Stimulated activated CD8-positive, alpha-beta memory T cell treated with anti-CD3 and anti-CD28 coated beads, Interleukin-2, amount 100 ng/mL, for 48 hours (primary cell): Measurements from ENCODE around the gene ALDH1B1.
A peak's percentile ranks its signal among the peaks of the same experiment; 100 is the strongest.

ENCODE experiments used
- DNase-seq, 2 donors: peaks; one replicate each; pipeline ENCODE4 v3.0.0-alpha.2; 2020; ENCODE audit warnings: low read depth in 2 of 2

Gene ALDH1B1

DNA sequence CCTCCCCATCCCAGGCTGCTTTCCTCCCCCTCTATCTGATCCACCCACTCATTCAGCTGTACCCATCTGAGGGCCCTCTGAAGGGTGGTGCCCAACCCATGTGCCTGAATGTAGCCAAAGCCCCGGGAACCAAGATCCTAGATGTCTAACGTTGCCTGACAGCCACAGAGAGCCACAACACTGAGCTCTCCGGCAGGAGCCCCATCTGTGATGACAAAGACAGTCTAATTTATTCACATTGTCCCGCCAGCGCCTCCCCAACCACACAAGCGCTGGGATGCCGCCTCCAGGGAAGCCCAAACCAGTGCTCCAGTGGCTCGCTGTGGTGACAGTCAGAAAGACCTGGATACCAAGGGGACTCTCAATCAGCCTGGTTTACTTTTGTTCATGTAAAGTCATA is 23.4 kb downstream of the ALDH1B1 start:
- DNase-seq, result no peak

DNA sequence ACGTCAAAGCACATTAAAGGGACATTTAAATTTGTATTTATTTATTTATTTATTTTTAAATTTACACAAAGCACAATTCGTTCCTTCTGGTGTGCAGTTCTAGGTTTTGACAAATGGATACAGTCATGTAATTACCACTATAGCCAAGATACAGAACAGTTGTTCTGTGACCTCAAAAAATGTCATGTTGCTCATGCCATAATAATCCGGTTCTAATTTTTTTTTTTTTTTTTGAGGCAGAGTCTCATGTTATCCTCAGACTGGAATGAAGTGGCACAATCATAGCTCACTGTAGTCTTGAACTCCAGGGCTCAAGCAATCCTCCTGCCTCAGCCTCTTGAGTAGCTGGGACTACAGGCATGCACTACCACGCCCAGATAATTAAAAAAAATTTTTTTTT is 24.0 kb downstream of the ALDH1B1 start:
- no peak for DNase-seq

DNA sequence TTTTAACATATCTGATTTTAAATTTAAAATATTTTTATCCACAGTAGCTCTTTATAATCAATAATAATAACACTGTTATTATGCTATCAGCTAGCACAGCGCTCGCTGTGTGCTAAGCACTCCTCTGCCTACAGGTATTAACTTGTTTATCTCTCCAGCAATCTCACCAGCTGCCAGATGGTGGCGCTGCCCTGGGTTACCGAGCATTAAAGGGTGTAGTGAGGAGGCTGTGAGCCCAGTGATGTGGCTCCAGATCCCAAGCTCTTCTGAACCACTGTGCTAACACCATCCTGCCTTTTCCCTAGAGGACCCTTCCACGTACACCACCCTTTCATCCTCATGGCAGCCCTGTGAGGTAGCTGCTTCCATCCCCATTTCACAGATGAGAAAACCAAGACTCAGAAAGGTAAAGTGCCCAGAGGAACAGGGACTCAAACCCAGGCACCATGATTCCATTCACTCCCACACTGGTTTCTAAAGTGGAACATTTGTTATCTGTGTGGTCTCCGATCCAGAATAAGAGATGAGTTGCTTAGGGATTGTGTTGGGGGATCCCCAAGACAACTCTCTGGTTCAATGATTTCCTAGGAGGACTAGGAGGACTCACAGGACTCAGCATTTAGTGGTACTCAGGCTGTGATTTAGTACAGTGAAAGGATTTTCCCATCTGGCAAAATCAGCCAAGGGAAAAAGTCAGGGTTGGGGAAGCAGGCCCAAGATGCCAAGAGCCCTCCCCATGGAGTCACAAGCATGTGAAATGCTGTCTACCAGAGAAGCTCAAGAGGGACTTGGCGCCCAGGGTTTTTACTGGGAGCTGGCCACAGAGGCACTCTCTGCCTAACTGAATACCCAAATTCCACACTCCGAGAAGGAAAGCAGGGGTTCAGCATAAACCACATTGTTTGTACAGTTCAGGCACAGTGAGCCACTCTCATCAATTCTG is 24.8 kb downstream of the ALDH1B1 start:
- peak; percentile 19 to 43 for DNase-seq

DNA sequence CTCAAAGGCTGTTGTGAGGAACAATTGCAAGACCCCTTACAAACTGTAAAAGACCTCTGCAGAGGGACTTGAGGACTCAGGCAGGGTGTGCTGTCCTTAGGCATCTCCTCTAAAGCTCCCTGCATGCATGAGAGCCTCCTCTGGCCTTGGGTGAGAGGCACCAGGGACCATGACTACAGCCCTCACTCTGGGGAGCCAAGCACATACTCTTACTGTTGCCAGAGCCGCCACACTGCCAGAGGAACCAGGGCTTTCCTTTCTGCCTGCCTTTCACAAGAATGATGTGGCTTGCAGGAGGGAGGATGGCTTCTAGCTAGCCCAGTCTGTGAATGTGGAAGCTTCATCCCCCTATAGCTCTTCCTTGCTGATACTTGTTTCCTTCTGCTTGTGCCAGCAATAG is 25.9 kb downstream of the ALDH1B1 start:
- DNase-seq, result no peak

DNA sequence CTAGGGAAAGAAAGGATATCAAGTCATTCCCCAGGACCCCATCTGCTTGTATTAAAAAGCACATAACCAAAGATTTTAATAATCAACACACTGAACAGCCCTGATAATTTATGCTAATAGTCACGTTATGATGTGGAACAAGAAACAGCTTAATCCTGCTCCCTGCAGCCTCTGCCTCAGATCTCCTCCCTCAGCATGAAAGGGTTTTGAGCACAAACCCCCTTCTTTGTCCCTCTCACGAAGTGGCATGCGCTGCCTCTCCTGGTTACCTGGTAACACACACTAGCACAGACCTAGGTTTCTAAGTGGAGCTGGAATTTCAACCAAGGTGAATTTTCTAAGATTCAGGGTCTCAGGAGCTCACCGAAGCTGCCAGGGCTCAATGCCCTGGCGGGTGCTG is 26.7 kb downstream of the ALDH1B1 start:
- DNase-seq, result no peak

DNA sequence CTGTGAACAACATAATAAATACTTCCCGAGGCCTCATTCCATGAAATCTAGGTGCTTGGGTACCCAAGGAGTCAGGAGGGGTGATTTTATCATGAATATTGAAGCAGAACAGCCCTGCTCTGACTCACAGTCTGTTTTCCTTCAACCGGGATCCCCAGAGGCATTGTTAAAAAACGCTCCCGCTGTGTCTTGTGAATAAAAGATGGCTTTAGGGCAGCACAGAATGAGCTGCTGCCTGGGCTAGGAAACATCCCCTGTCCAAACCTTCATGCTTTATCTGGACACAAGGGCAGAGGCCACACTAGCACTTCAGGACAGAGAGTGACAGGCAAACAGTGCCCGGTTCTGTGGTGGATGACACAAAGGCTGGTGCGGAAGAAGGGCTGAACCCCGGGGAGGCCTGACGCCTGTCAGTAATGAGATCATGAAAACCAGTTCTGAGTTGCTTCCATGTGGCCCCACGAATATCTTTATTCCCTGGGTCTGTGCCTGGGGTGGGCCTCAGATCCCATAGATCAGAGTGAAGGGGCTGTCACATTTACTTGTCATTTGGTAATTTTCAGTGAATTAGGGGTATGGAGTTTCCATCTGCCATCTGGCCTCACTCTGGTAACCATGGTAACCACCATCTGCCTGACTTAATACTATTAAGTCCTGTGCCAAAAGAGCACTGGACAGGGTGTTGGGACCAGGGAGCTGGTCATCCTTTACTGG is 29.2 kb downstream of the ALDH1B1 start:
- no peak for DNase-seq

DNA sequence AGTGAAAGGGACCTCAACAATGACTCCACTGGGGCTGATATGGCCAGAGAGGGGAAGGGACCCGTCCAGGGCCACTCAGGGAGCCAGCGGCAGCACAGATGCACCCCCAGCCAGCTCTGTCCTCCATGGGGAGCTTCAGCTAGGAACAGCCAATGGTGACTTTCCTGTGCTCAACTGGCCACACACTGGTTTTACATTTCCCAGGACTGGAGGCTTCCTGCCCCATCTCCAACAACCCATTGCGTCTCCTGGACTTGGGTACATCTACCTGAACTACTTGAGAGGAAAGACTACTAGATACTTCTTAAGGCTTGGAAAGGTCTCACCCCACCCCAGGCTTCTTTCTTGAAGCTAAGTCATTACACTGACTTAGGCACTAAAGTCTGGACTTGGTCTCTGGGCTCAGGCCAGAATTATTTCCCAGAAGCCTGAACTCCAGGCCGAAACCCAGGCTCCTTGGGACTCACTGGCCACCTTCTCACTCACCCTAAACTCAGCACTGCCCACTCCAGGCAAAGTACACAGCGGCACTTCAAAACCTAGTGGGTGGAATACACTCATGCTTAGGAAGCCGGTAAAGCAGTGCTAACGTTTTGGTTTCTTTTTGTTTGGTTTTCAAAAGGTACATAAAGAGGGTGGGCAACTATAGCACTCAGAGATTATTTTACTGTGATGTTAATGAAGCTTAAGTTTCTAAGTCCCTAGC is 30.2 kb downstream of the ALDH1B1 start:
- DNase-seq, result no peak

DNA sequence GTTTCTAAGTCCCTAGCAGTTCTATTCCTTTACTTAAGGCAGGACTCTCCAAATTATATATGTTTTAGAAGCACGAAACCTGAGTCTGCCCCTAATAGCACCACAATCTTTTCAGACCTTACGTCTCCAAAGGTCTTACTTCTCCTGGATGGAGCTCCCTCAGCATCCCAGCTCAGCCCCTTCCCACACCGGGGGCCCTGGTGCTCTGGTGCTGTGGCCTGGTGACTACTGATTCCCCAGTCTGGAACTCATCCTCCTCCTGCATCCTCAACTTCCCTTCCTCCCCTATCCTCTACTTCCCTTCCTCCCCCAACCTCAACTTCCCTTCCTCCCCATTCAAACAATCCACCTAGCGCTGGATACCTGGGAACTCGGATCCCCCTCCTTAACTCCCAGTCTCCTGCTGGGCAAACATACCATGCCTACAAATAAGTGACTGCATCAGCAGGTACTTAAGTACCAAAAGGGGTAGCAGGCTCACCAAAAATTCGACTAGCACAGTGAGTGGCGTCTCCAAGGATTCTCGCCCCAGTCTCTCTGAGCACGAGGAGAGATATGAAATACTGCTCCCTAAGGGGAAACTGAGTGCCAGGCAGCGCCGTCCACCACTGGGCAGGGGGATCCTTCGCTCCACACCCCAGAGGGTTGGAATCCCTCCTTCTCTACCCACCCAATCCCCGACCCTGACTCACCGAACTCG is 30.9 kb downstream of the ALDH1B1 start:
- DNase-seq, result no peak

DNA sequence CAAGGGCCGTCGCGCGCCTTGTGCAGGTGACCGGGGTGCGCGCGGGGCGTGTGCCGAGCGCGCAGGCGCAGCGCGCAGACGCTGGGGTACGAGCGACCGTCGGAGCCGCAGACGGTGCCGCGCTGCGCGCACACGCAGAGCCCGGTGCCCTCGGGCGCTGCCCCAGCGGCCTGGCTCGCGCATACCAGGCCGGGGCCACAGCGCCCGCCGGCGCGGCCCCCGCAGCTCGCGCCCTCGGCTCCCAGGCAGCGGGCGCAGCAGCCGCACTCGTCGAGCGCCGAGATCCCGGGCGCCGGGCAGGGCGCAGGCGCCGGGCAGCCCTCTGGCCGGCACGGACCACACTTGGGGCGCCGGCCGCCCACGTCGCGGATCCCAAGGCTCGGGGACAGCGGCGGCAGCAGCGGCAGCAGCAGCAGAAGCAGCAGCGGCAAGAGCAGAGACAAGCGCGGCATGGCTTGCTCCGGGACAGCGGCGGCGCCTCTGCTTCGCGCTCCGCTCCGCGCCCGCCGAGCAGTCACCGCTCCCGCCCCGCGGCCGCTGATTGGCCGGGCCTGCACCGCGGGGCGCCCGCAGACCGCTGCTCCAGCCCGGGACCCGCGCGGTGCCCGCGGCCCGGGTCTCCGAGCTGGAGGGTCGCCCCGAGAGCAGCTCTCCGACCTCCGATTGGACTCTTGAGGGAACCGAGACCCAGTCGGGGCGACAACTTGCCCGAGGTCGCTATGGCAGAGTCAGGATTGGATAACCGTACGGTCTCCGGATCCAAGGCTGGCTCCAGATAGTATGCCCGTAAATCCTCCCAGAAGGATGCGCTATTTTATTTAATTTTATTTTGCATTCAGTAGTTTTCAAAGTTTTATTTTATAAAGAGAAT is 31.7 kb downstream of the ALDH1B1 start, which contains the start of gene IGFBPL1:
Gene IGFBPL1 (minus strand): TSS at position 482 of the 871 bp plus-strand sequence. CDS start 30 bp downstream, at position 452.
- DNase-seq, result no peak

DNA sequence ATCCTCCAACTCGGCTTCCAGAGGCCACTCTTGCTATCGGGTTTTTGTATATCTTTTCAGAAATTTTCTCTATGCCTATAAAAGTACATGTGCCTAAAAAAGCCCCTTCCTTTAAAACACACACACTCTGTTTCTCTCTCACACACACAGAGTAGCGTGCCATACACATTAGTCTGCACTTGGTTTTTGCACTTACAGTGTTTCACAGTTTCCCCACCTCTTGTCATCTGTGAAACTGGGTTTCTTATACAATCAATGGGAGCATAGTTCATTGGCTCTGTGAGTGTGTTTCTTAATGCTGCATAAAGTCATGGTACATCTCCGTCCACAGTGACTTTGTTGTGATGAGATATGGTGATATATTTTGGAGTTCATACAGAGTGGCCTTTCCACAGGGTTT is 32.4 kb downstream of the ALDH1B1 start:
- no peak for DNase-seq

DNA sequence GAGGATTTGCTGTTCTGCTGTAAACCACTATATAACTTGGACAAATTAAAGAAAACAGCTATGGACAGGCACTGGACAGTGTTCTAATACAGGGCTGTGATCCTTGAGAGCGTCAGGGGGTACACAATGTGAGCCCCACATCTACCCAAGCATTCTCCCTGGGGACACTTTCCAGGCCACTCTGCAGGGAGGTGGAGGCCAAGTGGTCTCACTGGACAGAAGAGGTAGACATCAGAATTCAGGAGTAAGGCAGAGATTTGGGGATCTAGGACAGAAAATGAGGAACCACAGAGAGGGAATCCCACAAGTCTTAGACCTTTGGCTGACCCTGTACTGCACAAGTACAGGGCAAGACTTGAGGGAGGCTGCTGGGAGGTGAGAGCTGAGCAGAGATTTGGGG is 35.6 kb downstream of the ALDH1B1 start:
- no peak for DNase-seq

DNA sequence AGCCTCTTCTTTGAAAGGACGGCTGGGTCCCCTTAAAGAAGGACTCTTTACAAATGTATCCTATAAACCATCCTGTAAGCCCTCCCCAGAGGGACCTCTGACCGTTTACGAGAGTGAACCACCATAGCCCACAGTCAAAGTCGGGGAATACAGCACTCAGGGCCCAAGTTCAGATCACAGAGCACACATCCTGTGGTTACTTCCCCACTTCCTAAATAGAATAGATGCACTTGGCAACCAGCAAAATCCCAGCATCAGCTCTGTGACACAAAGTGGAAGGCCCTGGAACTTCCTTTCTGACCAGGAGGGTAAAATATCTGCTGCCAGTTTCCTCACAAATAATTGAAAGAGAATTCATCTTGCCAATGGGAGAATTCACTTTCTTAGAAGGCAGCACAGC is 38.6 kb downstream of the ALDH1B1 start:
- no peak for DNase-seq

DNA sequence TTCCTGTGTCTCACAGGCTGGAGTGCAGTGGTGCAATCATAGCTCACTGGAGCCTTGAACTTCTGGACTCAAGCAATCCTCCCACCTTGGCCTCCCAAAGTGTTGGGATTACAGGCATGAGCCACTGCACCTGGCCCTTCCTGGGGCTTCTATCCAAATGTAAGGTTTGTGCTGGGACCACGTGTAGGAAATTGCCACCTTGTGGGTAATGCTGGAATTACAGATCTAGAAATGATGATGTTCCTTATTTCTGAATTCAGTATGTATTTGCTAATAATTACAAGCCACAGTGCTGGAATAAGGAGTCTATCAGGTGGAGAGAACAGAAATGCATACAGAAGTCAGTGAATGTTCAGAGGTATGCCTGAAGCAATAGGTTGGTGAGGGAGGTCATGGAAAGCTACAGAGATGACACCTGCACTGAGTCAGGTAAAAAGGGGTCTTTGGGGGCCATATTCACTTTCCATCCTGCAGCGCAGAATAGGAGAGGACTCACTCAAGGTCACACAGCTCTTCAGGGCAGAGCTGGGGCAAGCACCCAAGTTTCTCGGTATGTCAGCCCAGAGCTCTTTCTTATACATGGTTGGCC is 40.5 kb downstream of the ALDH1B1 start:
- no peak for DNase-seq

DNA sequence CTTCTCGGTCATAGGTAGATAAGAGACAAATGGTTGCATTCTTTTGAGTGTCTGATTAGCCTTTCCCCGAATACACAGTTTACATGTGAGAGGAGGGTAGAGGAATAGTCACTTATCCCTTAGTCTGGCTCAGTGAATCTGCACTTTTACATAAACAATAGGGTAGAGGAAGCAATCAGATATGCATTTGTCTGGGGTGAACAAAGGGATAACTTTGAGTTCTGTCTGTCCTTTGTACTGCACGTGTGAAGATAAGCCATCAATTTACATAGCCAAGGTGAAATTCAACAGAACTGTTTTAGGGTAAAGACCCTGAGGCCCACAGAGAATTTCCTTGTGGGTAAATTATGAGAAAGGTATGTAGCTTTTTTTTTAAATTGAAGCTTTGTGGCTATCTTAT is 41.9 kb downstream of the ALDH1B1 start:
- no peak for DNase-seq

DNA sequence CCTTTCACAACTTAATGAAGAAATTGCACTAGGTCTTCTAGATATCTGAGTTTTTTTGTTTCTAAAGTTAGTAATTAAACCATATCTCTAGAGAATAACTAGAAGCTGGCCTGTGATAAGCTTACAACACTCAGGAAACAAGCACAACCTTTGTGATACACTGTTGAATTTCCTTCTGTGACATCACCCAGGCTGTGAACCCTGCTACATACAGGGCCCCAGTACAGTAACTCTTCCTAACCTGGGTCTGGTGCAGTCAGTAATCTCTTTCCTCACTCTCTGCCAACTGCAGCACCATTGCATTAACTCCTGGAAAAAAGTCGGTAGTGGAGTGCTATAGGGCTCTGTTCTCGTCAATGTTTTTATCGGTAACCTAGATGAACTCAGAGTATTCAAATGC is 42.4 kb downstream of the ALDH1B1 start:
- DNase-seq, result no peak

DNA sequence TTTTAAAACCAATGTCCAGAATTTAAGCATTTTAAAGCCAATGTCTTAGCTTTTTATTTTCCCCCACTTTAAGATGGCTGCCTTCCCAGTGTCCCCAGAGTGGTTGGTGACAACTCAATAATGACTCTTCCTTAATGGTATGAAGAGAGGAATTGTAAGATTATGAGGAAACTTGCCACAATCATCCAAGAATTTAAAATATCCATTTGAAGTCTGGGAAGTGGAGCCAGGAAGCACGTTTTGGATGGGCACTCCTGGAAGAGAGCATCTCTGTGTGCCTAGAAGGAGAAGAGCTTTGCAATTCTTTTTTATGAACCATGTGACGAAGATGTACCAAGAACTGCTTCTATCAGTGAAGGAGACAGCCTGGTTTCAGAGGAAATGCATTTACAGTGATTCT is 43.0 kb downstream of the ALDH1B1 start:
- DNase-seq, result no peak

DNA sequence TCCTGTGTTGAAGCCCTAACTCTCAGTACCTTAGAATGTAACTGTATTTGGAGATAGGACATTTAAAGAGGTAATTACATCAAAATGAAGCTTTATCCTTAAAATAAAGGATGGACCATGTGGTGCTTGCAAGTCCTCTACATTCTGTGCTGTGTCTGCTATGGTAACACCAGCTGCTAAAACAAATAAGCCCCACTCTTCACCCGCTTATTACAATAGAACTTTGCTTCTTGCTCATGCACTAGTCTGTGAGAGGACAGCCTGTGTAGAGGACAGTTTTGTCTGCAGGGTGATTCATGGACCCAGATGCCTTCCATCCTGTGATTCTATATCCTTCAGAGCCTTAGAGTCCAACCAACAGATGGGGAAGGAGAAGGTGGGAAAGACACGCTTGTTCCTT is 44.2 kb downstream of the ALDH1B1 start:
- no peak for DNase-seq

DNA sequence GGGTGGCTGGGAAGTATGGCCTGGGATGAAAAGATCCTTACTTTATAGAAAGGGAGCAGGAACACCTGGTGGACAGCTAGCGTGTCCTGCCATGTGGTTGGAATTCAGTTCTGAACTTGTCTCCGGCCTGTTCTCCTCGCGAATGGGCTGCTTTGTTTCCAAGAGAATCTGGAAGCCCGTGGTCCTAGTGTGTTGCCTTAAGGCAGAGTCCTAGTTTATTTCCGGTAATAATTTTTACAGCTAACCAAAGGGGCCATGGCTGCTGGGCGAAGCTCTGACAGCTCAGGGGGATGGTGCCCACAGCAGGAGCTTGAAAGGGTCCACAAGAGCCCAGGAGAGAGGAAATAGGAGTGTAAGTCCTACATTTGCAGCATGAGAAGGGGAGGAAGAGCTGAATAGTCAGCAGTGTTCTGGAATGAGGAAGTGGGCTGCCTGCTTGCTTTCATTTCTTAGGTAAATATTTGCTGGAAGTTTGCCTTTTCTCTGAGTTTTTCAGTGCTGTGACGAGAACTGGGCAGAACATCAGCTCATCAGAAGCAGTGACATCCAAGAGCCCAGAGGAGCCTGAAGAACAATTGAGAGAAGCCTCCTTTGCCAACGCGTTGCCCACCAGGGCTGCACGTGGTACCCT is 44.8 kb downstream of the ALDH1B1 start:
- no peak for DNase-seq

DNA sequence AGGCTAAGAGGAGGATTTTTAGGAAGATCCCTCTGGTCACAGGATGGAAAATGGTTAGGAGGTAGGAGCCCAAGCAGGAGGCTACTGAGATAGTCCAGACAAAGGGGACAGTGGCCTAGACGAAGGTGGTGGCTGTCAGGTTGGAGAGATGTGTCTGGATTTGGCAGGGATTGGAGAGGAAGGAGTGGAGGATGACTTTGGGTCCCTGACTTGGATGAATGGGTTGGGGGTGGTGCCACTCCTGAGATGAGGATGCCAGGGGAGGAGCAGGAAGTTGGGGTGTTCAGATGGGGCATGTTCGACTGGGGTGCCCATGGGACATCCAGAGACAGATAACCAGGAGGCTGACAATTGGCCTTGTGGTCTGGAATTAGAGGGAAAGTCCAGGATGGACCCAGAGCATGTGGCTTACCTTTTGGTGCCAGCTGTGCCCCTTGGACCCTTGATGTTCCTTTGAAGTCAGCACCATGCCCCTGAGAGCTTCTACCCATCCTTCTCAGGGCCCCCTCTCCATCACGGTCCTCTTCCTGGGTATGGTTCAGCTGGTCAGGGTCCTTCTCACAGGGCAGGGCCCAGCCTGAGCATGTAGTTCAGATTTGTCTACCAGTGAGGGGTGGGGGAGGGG is 46.9 kb downstream of the ALDH1B1 start:
- no peak for DNase-seq
